OCI-LY7 (cell line): ENCODE results near the gene TSHZ2. TPM values are rescaled to one million over a fixed set of nuclear protein-coding genes. Genes with fewer than 3 reads are reported as not detected.

Source experiments
- BruUV-seq: library from RNA; stranded (reverse); fragments of 400-500 nt; replicated peaks from 2 replicates; lab custom pipeline; 2021; lab: Mats Ljungman, UMichigan
- CTCF ChIA-PET: fragments of 300-600 bp; sonication (Branson Sonifier 250); formaldehyde crosslinking; loops from one replicate; lab custom pipeline; 2022; ENCODE audit warnings: antibody characterized with exemption; ENCODE audit not compliant: unreplicated experiment; lab: Charles Lee
- POLR2A ChIA-PET: fragments of 300-600 bp; sonication (Branson Sonifier 250); formaldehyde crosslinking; loops from one replicate; lab custom pipeline; 2022; ENCODE audit warnings: antibody characterized with exemption; lab: Charles Lee
- DNase-seq: peaks from one replicate; pipeline ENCODE4 v3.0.0-alpha.2; 2015; ENCODE audit warnings: low spot score
- H2AFZ ChIP-seq: fragments of 200-600 bp; sonication (generic), shearing (Covaris generic); 2 replicates; pipeline ENCODE4 v1.6.1; 2014; ENCODE audit warnings: mild to moderate bottlenecking, antibody characterized with exemption, low read length, moderate library complexity
- H3K27ac ChIP-seq: fragments of 200-600 bp; sonication (generic); 2 replicates; pipeline ENCODE4 v1.5.1; 2014; ENCODE audit warnings: mixed run types, low read depth, mild to moderate bottlenecking, moderate library complexity, low read length, inconsistent platforms; ENCODE audit not compliant: poor library complexity, severe bottlenecking
- H3K36me3 ChIP-seq: fragments of 200-600 bp; sonication (generic); 2 replicates; pipeline ENCODE4 v1.6.1; 2014; ENCODE audit warnings: mild to moderate bottlenecking, antibody characterized with exemption, low read length, moderate library complexity, mixed read lengths; ENCODE audit not compliant: insufficient read depth
- H3K4me1 ChIP-seq: fragments of 200-600 bp; sonication (generic); 2 replicates; pipeline ENCODE4 v1.5.1; 2014; ENCODE audit warnings: mild to moderate bottlenecking, low read length; ENCODE audit not compliant: insufficient read depth, poor library complexity, severe bottlenecking
- H3K4me2 ChIP-seq: fragments of 200-600 bp; sonication (generic); 2 replicates; pipeline ENCODE4 v1.6.1; 2014; ENCODE audit warnings: mild to moderate bottlenecking, low read length
- H3K4me3 ChIP-seq: fragments of 200-600 bp; sonication (generic); 2 replicates; pipeline ENCODE4 v1.5.1; 2014; ENCODE audit warnings: mild to moderate bottlenecking, low read depth, low read length; ENCODE audit not compliant: poor library complexity, severe bottlenecking
- H3K79me2 ChIP-seq: fragments of 200-600 bp; sonication (generic); 2 replicates; pipeline ENCODE4 v1.6.1; 2016; ENCODE audit warnings: low read depth, mild to moderate bottlenecking, low read length, moderate library complexity, mixed read lengths; ENCODE audit not compliant: insufficient read depth
- H3K9me2 ChIP-seq: fragments of 200-600 bp; sonication (generic); 2 replicates; pipeline ENCODE4 v1.6.1; 2016; ENCODE audit warnings: mild to moderate bottlenecking, low read length, mixed read lengths; ENCODE audit not compliant: insufficient read depth
- H3K9me3 ChIP-seq: fragments of 200-600 bp; sonication (generic); 2 replicates; pipeline ENCODE4 v1.6.1; 2014; ENCODE audit warnings: mild to moderate bottlenecking, mixed run types, low read length, mixed read lengths
- H4K20me1 ChIP-seq: fragments of 200-600 bp; sonication (generic); 2 replicates; pipeline ENCODE4 v1.6.1; 2014; ENCODE audit warnings: mild to moderate bottlenecking, antibody characterized with exemption, low read length, moderate library complexity, mixed read lengths; ENCODE audit not compliant: insufficient read depth
- EZH2phosphoT487 ChIP-seq: fragments of 200-600 bp; sonication (generic); IDR thresholded peaks from 2 replicates; pipeline ENCODE4 v1.6.1; 2018; ENCODE audit warnings: low read depth, borderline replicate concordance, mild to moderate bottlenecking, mixed run types, antibody characterized with exemption, low read length, moderate library complexity, mixed read lengths
- intact Hi-C: fragments of 100-400 bp; cut with micrococcal nuclease; formaldehyde crosslinking; loops from one replicate; pipeline ENCODE4 v1.10.0; 2022; ENCODE audit not compliant: unreplicated experiment
- total RNA-seq, 2 experiments: library from RNA; depleted of rRNA in 1 of 2; stranded (reverse); fragments of >200 nt in 1 of 2; shearing (Covaris generic) in 1 of 2; gene quantifications; 2 replicates each; pipeline ENCODE4 v1.2.3, GENCODE V29; 2014 to 2022
- TF ChIP-seq, protein P1 (sequence below): fragments of 200-600 bp; sonication (generic); conservative IDR thresholded peaks from 2 replicates; pipeline ENCODE4 v1.5.1; 2014; ENCODE audit warnings: mild to moderate bottlenecking, antibody characterized with exemption, low read length, moderate library complexity, mixed read lengths

TSHZ2 gene
- total RNA-seq, 2 experiments from 2014 or later = not detected

DNA sequence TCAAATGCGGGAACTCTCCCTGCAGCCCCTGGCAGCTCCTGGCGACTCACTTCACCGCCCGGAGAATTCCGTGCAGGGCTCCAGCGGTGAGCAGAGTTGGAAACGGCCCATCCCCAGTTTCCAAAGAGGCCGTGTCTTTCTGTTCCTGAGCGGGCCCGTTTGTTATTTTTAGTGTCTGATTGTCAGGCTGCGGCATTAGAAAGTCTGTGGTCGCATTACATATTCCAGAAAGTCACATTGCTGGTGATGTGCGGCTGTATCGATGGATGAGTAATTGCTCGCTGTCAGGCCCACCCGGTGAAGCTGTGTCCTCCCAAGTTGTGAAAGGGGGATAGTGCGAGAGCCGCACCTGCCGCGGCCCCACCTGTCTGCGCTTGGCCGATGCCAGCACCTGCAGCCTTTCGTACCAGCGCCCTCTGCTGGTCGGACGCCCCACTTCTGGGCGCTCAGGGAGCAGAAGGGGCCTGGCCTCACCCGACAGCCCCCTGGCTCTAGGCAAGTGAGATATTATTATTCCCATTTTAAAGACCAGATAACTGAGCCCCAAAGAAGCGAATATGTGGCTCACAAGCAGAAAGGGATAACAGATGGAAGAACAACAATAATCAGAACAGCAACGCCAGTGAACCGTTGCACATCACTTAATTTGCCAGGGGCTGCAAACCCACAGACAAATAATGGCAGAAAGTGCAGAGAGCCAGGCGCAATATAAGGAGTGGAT, 244.9 kb downstream of the TSHZ2 start:
- H2AFZ ChIP-seq = no peak overlapping the region
- ChIA-PET CTCF (no interaction called here), POLR2A (interaction anchor here (1.0 kb wide), 1 partner anchor 27 kb away, joined by 3 read pairs; no protein-coding TSS in a partner anchor)
- no peaks in the 10 kb centered on the region for H3K9me2 ChIP-seq
- TF ChIP-seq EZH2phosphoT487 = no peak
- TF ChIP-seq, protein P1, sequence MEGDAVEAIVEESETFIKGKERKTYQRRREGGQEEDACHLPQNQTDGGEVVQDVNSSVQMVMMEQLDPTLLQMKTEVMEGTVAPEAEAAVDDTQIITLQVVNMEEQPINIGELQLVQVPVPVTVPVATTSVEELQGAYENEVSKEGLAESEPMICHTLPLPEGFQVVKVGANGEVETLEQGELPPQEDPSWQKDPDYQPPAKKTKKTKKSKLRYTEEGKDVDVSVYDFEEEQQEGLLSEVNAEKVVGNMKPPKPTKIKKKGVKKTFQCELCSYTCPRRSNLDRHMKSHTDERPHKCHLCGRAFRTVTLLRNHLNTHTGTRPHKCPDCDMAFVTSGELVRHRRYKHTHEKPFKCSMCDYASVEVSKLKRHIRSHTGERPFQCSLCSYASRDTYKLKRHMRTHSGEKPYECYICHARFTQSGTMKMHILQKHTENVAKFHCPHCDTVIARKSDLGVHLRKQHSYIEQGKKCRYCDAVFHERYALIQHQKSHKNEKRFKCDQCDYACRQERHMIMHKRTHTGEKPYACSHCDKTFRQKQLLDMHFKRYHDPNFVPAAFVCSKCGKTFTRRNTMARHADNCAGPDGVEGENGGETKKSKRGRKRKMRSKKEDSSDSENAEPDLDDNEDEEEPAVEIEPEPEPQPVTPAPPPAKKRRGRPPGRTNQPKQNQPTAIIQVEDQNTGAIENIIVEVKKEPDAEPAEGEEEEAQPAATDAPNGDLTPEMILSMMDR = peak; percentile 95
- intact Hi-C loops = loop anchor here (1.0 to 10.0 kb wide), 6 partner anchors 60 to 904 kb away; no protein-coding TSS in a partner anchor
- H3K79me2 ChIP-seq = no peaks in the 10 kb centered on the region
- no peaks in the 10 kb centered on the region for H3K36me3 ChIP-seq
- peak; percentile 77 for DNase-seq
- H3K4me2 ChIP-seq = peak overlapping the region; percentile 52
- no peaks in the 10 kb centered on the region for H4K20me1 ChIP-seq
- BruUV-seq = no TSS peak
- no peak overlapping the region for H3K27ac ChIP-seq
- H3K4me3 ChIP-seq = no peak overlapping the region
- H3K9me3 ChIP-seq = no peaks in the 10 kb centered on the region
- peaks cover 4% of the 10 kb centered on the region for H3K4me1 ChIP-seq

DNA sequence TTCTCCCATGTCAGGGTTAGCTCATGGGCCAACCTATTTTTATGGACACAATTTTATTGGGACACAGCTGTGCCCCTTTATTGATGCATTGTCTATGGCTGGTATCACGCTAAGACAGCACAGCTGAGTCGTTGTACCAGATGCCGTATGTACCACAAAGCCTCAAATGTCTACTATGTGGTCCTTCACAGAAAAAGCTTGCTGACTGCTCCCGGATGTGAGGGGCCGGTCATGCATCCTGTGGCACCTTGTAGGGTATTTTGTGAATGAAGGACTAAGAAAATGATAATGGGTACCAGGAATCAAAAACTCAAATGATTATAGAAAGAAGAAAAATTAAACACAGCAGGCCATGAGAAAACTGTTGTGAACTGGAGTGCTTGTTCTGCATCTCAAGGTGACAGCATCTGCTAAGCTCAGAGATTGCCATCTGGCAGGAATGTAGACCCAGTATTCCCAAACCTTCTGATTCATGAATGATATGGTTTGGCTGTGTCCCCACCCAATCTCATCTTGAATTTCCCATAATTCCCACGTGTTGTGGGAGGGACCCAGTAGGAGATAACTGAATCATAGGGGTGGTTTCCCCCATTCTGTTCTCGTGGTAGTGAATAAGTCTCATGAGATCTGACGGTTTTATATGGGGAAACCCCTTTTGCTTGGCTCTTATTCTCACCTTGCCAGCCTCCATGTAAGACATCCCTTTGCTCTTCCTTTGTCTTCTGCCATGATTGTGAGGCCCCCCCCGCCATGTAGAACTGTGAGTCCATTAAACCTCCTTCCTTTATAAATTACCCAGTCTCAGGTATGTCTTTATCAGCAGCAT, 248.5 kb downstream of the TSHZ2 start:
- ChIA-PET POLR2A (interaction anchor here (0.6 to 1.4 kb wide), 6 partner anchors 13 to 370 kb away, joined by 3 to 4 read pairs (median 3); no protein-coding TSS in a partner anchor), CTCF (no interaction called here)
- no peaks in the 10 kb centered on the region for H3K36me3 ChIP-seq
- no TSS peak for BruUV-seq
- H3K4me2 ChIP-seq = no peak overlapping the region
- no peaks in the 10 kb centered on the region for H3K9me3 ChIP-seq
- TF ChIP-seq, protein P1 = no peak
- TF ChIP-seq EZH2phosphoT487 = no peak
- no peaks in the 10 kb centered on the region for H3K79me2 ChIP-seq
- H3K4me3 ChIP-seq = no peak overlapping the region
- DNase-seq = no peak
- no peak overlapping the region for H2AFZ ChIP-seq
- no peaks in the 10 kb centered on the region for H4K20me1 ChIP-seq
- H3K27ac ChIP-seq = no peak overlapping the region
- H3K4me1 ChIP-seq = peaks cover 4% of the 10 kb centered on the region
- H3K9me2 ChIP-seq = no peaks in the 10 kb centered on the region
- intact Hi-C loops = loop anchor here (10.0 kb wide), 1 partner anchor 724 kb away; no protein-coding TSS in a partner anchor
